Stimulated activated CD8-positive, alpha-beta memory T cell treated with anti-CD3 and anti-CD28 coated beads, Interleukin-2, amount 100 ng/mL, for 48 hours (primary cell): ENCODE results near the gene PLXNB2.

Experiments
- DNase-seq, 2 donors: peaks; one replicate each; pipeline ENCODE4 v3.0.0-alpha.2; 2020; ENCODE audit warnings: low read depth in 2 of 2

The PLXNB2 gene

GRCh38 chr22:50310031-50310722, 2.7 kb upstream of the PLXNB2 start:
- no peak for DNase-seq

GRCh38 chr22:50309601-50309991, 2.1 kb upstream of the PLXNB2 start:
- no peak for DNase-seq

GRCh38 chr22:50308986-50309600, 1.6 kb upstream of the PLXNB2 start:
- no peak for DNase-seq

- no peak for DNase-seq
Measured at GRCh38 chr22:50308597-50308935, 1.1 kb upstream of the PLXNB2 start.

- DNase-seq = no peak
Measured at GRCh38 chr22:50307890-50308596, 597 bp upstream of the PLXNB2 start.

- DNase-seq = no peak
Measured at GRCh38 chr22:50305923-50306566, 1.4 kb downstream of the PLXNB2 start.

- DNase-seq = no peak
Measured at GRCh38 chr22:50305393-50305922, 2.0 kb downstream of the PLXNB2 start.

GRCh38 chr22:50304528-50305392, 2.7 kb downstream of the PLXNB2 start:
- no peak for DNase-seq

- no peak for DNase-seq
Measured at GRCh38 chr22:50303848-50304527, 3.5 kb downstream of the PLXNB2 start.

GRCh38 chr22:50303515-50303847, 4.0 kb downstream of the PLXNB2 start:
- DNase-seq = no peak

GRCh38 chr22:50302564-50302963, 4.9 kb downstream of the PLXNB2 start:
- DNase-seq = no peak

GRCh38 chr22:50302041-50302541, 5.4 kb downstream of the PLXNB2 start:
- DNase-seq = no peak

- no peak for DNase-seq
Measured at GRCh38 chr22:50301581-50301991, 5.9 kb downstream of the PLXNB2 start.

GRCh38 chr22:50300620-50301257, 6.7 kb downstream of the PLXNB2 start:
- no peak for DNase-seq

- no peak for DNase-seq
Measured at GRCh38 chr22:50299785-50300619, 7.4 kb downstream of the PLXNB2 start.

- no peak for DNase-seq
Measured at GRCh38 chr22:50298937-50299784, 8.3 kb downstream of the PLXNB2 start.

- DNase-seq = no peak
Measured at GRCh38 chr22:50298266-50298637, 9.2 kb downstream of the PLXNB2 start.

- no peak for DNase-seq
Measured at GRCh38 chr22:50297510-50298265, 9.8 kb downstream of the PLXNB2 start.
